Hematopoietic multipotent progenitor cell (in vitro differentiated cells): ENCODE results near the gene LGALS1. TPM values are rescaled to one million over a fixed set of nuclear protein-coding genes. Genes with fewer than 3 reads are reported as not detected.
A peak's percentile ranks its signal among the peaks of the same experiment; 100 is the strongest.
"Not testable (repeated sequence)": the region's sequence is repeated elsewhere in the genome, so short reads cannot be mapped to it uniquely, and the experiment has no call there.

Source experiments
- DNase-seq, 3 donors: peaks; one replicate each; pipeline ENCODE4 v3.0.0-alpha.2; 2011 to 2015; ENCODE audit warnings: low read depth in 2 of 3, low spot score in 2 of 3
- total RNA-seq: library from RNA; depleted of rRNA; stranded (reverse); fragments of >200 nt; gene quantifications from one replicate; pipeline ENCODE4 v1.2.3, GENCODE V29; 2012

The LGALS1 gene
- total RNA-seq, 1 donor, result 346 TPM

- DNase-seq, result no peak
Observed at GRCh38 chr22:37639070-37639760, 36.2 kb upstream of the LGALS1 start, which contains the start of gene SH3BP1. Gene SH3BP1 (plus strand): TSS chr22:37639669. CDS start chr22:37639788, 119 bp downstream.

- DNase-seq, result no peak
Observed at GRCh38 chr22:37639771-37640590, 35.5 kb upstream of the LGALS1 start.

GRCh38 chr22:37640591-37641560 is 34.6 kb upstream of the LGALS1 start:
- no peak for DNase-seq

- no peak for DNase-seq
Observed at GRCh38 chr22:37641561-37641949, 33.9 kb upstream of the LGALS1 start.

- peak; percentile 58 to 83 (median 73) for DNase-seq
Observed at GRCh38 chr22:37643225-37643847, 32.1 kb upstream of the LGALS1 start.

GRCh38 chr22:37647317-37647716 is 28.1 kb upstream of the LGALS1 start:
- DNase-seq, result no peak

- DNase-seq, result no peak
Observed at GRCh38 chr22:37647928-37648327, 27.5 kb upstream of the LGALS1 start.

- DNase-seq, result no peak
Observed at GRCh38 chr22:37650463-37651136, 24.8 kb upstream of the LGALS1 start.

- DNase-seq, result no peak
Observed at GRCh38 chr22:37654563-37655251, 20.7 kb upstream of the LGALS1 start.

- no peak for DNase-seq
Observed at GRCh38 chr22:37655252-37655563, 20.2 kb upstream of the LGALS1 start.

- DNase-seq, result not testable (repeated sequence)
Observed at GRCh38 chr22:37656583-37656982, 18.9 kb upstream of the LGALS1 start.

- DNase-seq, result no peak
Observed at GRCh38 chr22:37657590-37658132, 17.8 kb upstream of the LGALS1 start.

GRCh38 chr22:37658133-37659065 is 17.0 kb upstream of the LGALS1 start, which contains the start of gene PDXP:
Gene PDXP (plus strand): TSS chr22:37658723. CDS start chr22:37658783, 60 bp downstream.
- peak; percentile 91 to 100 (median 100) for DNase-seq

GRCh38 chr22:37659066-37659896 is 16.2 kb upstream of the LGALS1 start:
- DNase-seq, result no peak

GRCh38 chr22:37659897-37660708 is 15.3 kb upstream of the LGALS1 start:
- DNase-seq, result no peak

GRCh38 chr22:37660709-37661045 is 14.8 kb upstream of the LGALS1 start:
- no peak for DNase-seq
